Measurements from ENCODE around the gene SCGB1D1. TPM values are rescaled to one million over a fixed set of nuclear protein-coding genes. Genes with fewer than 3 reads are reported as not detected.

The SCGB1D1 gene
- total RNA-seq, 1 donor from 2014 or later: not detected

DNA sequence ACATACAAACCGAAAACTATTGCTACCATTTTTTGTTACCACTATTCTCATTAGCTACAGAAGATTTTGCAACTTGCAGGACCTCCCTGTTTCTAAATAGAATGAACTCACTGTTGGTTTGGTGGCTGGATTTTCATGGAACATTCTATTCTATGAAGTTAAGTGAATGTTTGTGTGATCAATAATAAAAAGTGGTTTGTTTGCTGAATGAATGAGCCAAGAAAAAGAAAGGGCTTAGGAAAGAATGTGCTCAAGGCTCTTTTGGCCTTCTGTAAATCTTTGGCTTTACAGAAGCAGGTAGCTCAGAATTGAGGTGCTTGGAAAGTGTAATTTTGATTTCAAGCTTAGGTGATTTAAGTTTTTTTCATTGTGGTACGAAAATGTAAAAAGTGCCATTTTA lies 46.2 kb downstream of the SCGB1D1 start:
- Mint-ChIP-seq H3K4me3 (ENCODE audit: unreplicated experiment) (no peak overlapping the region), H3K27ac (ENCODE audit: unreplicated experiment) (no peak overlapping the region), H3K27me3 (ENCODE audit: unreplicated experiment) (peaks cover 36% of the 10 kb centered on the region), H3K4me1 (ENCODE audit: unreplicated experiment) (no peaks in the 10 kb centered on the region), H3K36me3 (ENCODE audit: unreplicated experiment) (no peaks in the 10 kb centered on the region), H3K9me3 (ENCODE audit: unreplicated experiment) (no peaks in the 10 kb centered on the region)
- TF ChIP-seq, protein P1, sequence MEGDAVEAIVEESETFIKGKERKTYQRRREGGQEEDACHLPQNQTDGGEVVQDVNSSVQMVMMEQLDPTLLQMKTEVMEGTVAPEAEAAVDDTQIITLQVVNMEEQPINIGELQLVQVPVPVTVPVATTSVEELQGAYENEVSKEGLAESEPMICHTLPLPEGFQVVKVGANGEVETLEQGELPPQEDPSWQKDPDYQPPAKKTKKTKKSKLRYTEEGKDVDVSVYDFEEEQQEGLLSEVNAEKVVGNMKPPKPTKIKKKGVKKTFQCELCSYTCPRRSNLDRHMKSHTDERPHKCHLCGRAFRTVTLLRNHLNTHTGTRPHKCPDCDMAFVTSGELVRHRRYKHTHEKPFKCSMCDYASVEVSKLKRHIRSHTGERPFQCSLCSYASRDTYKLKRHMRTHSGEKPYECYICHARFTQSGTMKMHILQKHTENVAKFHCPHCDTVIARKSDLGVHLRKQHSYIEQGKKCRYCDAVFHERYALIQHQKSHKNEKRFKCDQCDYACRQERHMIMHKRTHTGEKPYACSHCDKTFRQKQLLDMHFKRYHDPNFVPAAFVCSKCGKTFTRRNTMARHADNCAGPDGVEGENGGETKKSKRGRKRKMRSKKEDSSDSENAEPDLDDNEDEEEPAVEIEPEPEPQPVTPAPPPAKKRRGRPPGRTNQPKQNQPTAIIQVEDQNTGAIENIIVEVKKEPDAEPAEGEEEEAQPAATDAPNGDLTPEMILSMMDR (IDR thresholded peaks at IDR 0.05): no peak
- no peak for DNase-seq (ENCODE audit: extremely low spot score, unreplicated experiment)

DNA sequence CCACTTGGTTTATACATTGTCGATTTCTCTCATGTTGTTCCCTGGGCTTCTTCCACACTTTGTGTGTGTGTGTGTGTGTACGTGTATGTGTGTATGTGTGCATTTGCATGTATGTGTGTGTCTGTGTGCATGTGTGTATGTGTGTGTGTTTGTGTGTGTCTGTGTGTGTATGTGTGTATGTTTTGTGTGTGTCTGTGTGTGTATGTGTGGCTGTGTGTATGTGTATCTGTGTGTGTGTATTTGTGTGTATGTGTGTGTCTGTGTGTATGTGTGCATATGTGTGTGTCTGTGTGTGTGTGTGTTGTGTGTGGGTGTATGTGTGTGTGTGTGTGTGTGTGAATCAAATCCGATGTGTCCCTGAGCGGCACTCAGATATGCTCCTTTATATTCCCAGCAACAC lies 47.5 kb downstream of the SCGB1D1 start:
- no peak for DNase-seq (ENCODE audit: extremely low spot score, unreplicated experiment)

DNA sequence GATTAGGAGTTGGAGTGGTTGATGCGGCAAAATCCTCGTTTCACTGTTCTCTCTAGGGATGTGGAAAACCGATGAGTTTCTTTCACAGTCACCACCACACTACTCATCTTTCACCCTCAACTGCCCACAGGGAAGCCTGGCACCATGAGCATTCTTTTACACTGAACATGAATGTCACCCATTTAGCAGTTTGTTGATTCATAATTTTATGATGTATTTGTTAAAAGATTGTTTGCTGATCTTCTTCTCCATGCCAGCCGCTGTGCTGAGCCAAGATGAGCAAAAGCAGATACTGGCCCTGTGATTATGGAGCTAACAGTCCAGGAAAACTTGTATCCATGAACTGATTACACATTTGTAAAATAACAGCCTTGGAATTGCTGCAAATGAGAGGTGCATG lies 48.1 kb downstream of the SCGB1D1 start:
- no peak for DNase-seq (ENCODE audit: extremely low spot score, unreplicated experiment)
- peaks cover 26% of the 10 kb centered on the region for H3K27me3 Mint-ChIP-seq (ENCODE audit: unreplicated experiment)
- TF ChIP-seq, protein P1 (IDR thresholded peaks at IDR 0.05): no peak
- no peaks in the 10 kb centered on the region for H3K36me3 Mint-ChIP-seq (ENCODE audit: unreplicated experiment)
- H3K4me1 Mint-ChIP-seq (ENCODE audit: unreplicated experiment): no peaks in the 10 kb centered on the region
- no peaks in the 10 kb centered on the region for H3K9me3 Mint-ChIP-seq (ENCODE audit: unreplicated experiment)
- H3K27ac Mint-ChIP-seq (ENCODE audit: unreplicated experiment): no peak overlapping the region
- H3K4me3 Mint-ChIP-seq (ENCODE audit: unreplicated experiment): no peak overlapping the region

More for the DNA sequence above, 47.5 kb downstream of the SCGB1D1 start:
- Mint-ChIP-seq H3K4me3 (ENCODE audit: unreplicated experiment) (no peak overlapping the region), H3K9me3 (ENCODE audit: unreplicated experiment) (no peaks in the 10 kb centered on the region), H3K27ac (ENCODE audit: unreplicated experiment) (no peak overlapping the region), H3K36me3 (ENCODE audit: unreplicated experiment) (no peaks in the 10 kb centered on the region), H3K27me3 (ENCODE audit: unreplicated experiment) (peaks cover 30% of the 10 kb centered on the region), H3K4me1 (ENCODE audit: unreplicated experiment) (no peaks in the 10 kb centered on the region)
- TF ChIP-seq, protein P1 (IDR thresholded peaks at IDR 0.05): no peak

DNA sequence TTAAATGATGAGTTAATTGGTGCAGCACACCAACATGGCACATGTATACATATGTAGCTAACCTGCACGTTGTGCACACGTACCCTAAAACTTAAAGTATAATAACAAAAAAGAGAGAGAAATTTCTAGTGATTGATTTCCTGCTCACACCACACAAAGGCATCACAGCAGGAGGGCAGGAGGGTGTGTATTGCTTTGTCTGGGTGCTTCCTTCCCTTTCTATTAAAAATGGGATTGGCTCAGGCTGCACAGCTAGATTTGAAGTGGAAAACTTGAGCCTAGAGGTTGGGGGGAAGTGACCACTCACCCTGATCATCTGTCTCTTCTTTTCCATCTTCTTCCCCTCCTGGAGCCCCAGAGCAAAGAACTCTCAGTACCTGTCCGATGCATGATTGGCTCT lies 51.1 kb downstream of the SCGB1D1 start:
- DNase-seq (ENCODE audit: extremely low spot score, unreplicated experiment): no peak
- H3K36me3 Mint-ChIP-seq (ENCODE audit: unreplicated experiment): no peaks in the 10 kb centered on the region
- TF ChIP-seq, protein P1 (IDR thresholded peaks at IDR 0.05): no peak
- peaks cover 13% of the 10 kb centered on the region for H3K27me3 Mint-ChIP-seq (ENCODE audit: unreplicated experiment)
- H3K4me3 Mint-ChIP-seq (ENCODE audit: unreplicated experiment): no peak overlapping the region
- no peak overlapping the region for H3K27ac Mint-ChIP-seq (ENCODE audit: unreplicated experiment)
- no peaks in the 10 kb centered on the region for H3K9me3 Mint-ChIP-seq (ENCODE audit: unreplicated experiment)
- no peaks in the 10 kb centered on the region for H3K4me1 Mint-ChIP-seq (ENCODE audit: unreplicated experiment)

DNA sequence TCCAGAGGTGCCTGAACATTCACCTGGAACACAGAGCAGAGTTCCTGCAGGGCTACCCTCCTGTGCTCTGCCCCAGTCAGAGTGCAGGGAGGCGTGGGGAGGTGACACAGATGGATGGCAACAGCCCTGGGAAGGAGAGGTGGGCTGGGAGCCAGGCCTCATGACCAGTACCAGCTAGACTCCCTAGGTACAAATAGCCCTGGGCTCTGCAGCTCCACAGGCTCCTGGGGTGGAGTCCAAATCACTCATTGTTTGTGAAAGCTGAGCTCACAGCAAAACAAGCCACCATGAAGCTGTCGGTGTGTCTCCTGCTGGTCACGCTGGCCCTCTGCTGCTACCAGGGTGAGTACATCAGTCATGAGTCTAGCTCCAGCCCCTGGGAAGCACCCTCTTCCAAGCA lies 52.0 kb downstream of the SCGB1D1 start, which contains the start of gene SCGB1D2:
Gene SCGB1D2 (plus strand): TSS at position 219 of the 400 bp plus-strand sequence. CDS start 69 bp downstream, at position 288.
- Mint-ChIP-seq H3K27me3 (ENCODE audit: unreplicated experiment) (peaks cover 13% of the 10 kb centered on the region), H3K9me3 (ENCODE audit: unreplicated experiment) (no peaks in the 10 kb centered on the region), H3K27ac (ENCODE audit: unreplicated experiment) (no peak within 1 kb of the TSS), H3K4me3 (ENCODE audit: unreplicated experiment) (no peak within 1 kb of the TSS), H3K4me1 (ENCODE audit: unreplicated experiment) (no peaks in the 10 kb centered on the region), H3K36me3 (ENCODE audit: unreplicated experiment) (no peaks in the 10 kb centered on the region)
- TF ChIP-seq, protein P1 (IDR thresholded peaks at IDR 0.05): no peak
- DNase-seq (ENCODE audit: extremely low spot score, unreplicated experiment): no peak

Other genes starting within 250 kb of the SCGB1D1 start
- gene BEST1, start 239.9 kb upstream of the SCGB1D1 start, total RNA-seq: 0.81 and 2.0 TPM in 2 replicates
- gene FTH1, start 222.6 kb upstream of the SCGB1D1 start, total RNA-seq: 2,993 and 3,020 TPM in 2 replicates
- 26.2 and 27.7 TPM in 2 replicates for gene INCENP, start 66.2 kb upstream of the SCGB1D1 start, total RNA-seq
- not detected in 2 replicates for gene SCGB2A1, start 18.5 kb downstream of the SCGB1D1 start, total RNA-seq
- gene SCGB1D2, start 52.0 kb downstream of the SCGB1D1 start, total RNA-seq: not detected in 2 replicates
- not detected in 2 replicates for gene SCGB2A2, start 79.9 kb downstream of the SCGB1D1 start, total RNA-seq
- gene SCGB1D4, start 108.9 kb downstream of the SCGB1D1 start, total RNA-seq: not detected in 2 replicates
- gene ASRGL1, start 147.2 kb downstream of the SCGB1D1 start, total RNA-seq: 2.4 and 2.9 TPM in 2 replicates
- gene SCGB1A1, start 228.8 kb downstream of the SCGB1D1 start, total RNA-seq: not detected in 2 replicates

Data from osteocyte (in vitro differentiated cells).